ENCODE data around the gene MADCAM1.
"Not testable (repeated sequence)": the region's sequence is repeated elsewhere in the genome, so short reads cannot be mapped to it uniquely, and the experiment has no call there.

MADCAM1 gene

DNA sequence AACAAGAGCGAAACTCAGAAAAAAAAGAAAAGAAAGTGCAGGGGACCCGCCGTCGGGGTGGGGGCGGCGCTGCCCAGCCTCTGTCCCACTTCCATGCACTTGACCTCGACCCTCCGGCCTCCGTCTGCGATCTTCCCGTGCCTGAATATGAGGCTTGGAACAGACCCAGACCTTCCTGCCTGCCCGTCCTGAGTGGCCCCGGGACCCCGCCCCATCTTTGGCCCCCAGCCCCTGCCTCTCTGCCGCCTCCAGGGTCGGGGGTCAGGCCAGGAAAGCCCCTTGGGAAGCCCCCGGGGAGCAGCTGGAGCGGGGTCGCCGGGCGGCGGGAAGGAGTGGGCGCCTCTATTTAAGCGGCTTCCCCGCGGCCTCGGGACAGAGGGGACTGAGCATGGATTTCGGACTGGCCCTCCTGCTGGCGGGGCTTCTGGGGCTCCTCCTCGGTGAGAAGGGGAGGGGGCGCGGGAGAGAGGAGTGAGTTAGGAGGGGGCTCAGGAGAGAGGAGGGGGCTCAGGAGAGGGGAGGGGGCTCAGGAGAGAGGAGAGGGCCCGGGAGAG lies at the start of gene MADCAM1:
Gene MADCAM1 (plus strand): TSS at position 375 of the 554 bp plus-strand sequence. CDS start 14 bp downstream, at position 389.
- in situ Hi-C loops (cut with MboI; ENCODE audit: low sequenced_read_pairs) = no loop called here

DNA sequence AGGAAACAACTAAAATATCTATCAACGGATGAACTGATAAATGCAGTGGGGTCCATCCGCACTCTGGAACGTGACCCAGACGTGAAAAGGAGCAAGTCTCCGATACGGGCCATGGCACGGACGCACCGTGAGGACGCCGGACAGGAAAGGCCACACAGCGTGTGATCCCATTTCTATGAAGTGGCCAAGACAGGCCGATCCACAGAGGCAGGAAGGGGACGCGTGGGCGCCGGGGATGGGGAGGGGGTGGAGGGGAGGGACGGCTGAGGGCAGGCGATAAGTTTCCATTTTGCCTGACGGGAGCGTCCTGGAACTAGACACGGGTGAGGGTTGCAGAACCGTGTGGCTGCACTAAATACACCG lies 49.2 kb upstream of the MADCAM1 start:
- in situ Hi-C loops (cut with MboI; ENCODE audit: low sequenced_read_pairs) = no loop called here

DNA sequence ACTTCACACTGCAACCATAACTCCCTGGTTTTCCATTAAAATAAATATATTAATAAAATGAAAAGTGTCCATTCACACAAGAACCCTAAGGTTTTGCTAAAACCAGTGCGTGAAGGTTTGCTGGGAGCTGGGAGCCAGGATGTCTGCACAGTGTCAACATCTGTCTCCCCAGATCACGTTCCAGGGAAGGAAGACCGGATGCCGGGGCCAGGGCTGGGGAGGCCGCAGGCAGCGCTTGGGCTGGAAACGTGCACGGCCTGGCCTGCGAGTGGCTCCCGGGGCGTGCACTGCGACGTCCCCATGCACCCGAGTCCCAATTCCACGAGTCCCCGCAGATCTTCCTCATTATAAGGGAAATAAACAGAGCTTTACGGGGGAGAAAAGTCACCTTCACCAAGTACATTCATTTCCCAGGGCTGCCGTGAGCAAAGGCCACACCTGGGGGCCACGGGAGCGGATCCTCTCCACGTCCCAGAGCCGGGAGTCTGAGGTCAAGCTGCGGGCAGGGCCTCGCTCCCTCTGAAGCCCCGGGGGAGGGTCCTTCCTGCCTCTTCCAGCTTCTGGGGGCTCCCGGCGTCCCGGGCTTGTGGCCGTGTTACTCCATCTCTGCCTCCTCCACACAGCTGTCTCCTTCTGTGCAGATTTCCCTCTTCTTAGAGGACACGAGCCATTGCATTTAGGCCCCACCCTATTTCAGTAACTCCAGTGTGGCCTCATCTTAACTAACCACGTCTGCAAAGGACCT lies 48.3 kb upstream of the MADCAM1 start:
- in situ Hi-C loops (cut with MboI; ENCODE audit: low sequenced_read_pairs) = no loop called here

DNA sequence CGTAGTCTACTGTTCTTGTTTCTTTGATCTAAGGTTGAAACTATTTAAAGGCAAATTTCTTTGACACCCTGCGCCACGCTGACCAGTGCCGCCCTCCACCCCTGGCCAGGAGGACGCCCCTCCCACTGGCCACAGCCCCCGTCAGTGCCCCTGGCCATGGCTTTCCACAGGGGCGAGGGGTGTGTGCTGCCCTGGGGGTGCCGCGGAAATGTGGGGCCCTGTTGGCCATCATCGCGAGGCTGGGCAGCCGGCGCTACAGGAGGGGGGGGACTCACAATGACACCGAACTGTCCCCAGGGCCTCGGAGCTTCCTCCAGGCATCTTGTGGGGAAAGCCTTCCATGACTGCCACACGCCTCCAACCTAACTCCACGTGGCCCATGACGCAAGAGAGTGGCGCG lies 46.4 kb upstream of the MADCAM1 start:
- in situ Hi-C loops (cut with MboI; ENCODE audit: low sequenced_read_pairs) = no loop called here

DNA sequence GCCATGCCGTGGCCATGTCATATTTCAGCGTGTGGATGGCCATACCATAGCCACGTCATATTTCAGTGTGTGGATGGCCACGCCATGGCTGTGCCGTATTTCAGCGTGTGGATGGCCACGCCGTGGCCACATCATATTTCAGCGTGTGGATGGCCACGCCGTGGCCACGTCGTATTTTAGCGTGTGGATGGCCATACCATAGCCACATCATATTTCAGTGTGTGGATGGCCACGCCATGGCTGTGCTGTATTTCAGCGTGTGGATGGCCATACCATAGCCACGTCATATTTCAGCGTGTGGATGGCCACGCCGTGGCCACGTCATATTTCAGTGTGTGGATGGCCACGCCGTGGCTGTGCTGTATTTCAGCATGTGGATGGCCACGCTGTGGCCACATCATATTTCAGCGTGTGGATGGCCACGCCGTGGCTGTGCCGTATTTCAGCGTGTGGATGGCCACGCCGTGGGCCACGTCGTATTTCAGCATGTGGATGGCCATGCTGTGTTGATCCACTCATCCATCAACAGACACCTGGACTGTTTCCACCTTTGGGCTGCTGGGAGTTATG lies 45.3 kb upstream of the MADCAM1 start:
- in situ Hi-C loops (cut with MboI; ENCODE audit: low sequenced_read_pairs) = not testable (repeated sequence)

DNA sequence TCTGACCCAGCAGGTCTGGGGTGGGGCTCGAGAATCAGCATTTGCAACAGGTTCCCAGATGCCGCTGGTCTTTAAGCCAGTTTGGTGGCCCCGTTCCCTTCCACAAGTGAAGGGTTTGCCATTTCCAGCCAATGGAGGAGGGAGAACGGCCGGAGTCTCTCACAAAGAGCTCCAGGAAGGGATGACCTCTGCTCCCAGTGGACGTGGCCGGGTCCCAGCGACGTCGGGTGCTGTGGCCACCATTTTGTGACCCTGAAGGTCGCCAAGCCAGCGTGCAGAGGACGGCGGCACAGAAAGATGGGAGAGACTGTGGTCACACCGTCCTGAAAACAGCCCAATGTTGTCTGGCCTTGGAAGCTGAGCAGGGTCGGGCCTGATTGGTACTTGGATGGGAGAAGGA lies 43.5 kb upstream of the MADCAM1 start:
- in situ Hi-C loops (cut with MboI; ENCODE audit: low sequenced_read_pairs) = no loop called here

DNA sequence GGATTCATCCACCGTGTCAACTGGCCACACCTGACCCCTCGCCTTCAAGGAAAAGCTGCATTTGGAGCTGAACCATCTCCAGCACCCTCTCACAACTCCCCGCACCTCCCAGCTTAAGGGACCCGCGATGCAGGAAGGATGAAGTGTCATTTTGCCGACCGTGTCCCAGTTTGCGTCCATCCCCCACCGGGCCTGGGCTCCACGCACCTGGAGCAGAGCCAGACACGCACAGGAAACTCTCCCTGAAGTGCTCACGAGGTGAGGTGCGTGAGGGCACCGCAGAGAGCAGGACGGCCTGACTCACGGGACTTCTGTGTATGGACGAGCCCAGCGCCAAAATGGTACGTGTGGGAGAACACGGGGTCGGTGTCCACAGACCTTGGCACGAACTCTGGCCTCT lies 42.7 kb upstream of the MADCAM1 start:
- in situ Hi-C loops (cut with MboI; ENCODE audit: low sequenced_read_pairs) = no loop called here

DNA sequence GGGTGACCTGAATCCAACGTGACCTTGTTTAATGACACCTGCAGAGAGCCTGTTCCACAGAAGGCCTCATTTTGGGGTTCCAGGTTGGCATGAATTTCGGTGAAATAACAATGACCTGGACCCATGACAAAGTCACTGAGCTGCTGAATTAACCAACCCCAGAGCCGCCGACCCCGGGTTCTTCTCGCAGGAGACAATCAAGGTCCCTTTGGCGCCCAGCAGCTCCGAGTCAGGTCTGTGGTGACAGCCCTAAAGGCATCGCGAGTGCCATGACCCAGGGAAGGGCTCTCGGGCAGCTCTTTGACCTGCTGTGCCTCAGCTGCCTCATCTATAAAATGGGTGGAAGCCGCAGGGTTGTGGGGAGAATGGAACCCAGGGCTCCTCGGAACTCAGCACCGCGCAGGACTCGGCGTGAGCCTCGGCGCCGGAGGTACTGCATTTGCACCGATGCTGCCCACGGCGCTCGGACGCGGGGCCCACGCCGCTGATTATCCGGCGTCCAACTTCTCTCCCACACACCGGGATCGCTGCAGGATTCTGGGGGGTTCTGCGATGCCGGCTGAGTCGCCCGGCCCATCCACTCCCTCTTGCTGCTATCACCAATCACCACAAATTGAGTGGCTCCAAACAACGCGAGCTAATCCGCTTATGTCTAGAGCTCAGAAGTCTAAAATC lies 41.1 kb upstream of the MADCAM1 start:
- in situ Hi-C loops (cut with MboI; ENCODE audit: low sequenced_read_pairs) = no loop called here

DNA sequence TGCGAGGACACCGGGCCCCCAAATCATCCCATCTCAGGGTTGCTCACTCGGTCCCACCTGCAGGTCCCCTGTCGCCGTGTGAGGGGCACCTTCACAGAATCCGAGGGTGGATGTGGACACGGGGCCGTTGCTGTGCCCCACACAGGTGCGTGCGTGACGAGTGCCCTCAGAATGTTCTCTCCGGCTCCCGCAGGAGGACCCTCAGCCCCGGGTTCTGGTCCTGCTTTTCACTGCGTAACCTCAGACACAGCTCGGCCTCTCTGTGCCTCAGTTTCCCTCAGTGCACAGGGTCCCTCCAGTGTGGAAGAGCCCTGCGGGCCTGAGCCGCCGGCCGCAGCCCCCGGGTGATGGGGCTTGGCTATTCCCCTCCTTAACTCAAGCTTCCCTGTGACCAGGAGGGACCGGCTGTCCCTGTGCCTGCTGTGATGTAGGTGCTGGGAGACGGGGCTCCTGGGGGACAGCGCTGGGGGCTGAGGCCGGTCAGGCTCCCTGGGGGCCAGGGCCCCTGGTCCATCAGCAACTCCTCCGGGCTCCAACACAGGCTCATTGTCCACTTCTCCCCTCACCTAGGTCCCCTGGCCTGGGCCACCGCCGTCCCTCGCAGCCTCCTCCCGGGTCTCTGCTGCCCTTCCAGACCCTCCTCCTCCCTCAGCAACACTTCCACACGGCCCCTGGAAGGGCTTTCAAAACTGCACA lies 40.3 kb upstream of the MADCAM1 start:
- in situ Hi-C loops (cut with MboI; ENCODE audit: low sequenced_read_pairs) = no loop called here

DNA sequence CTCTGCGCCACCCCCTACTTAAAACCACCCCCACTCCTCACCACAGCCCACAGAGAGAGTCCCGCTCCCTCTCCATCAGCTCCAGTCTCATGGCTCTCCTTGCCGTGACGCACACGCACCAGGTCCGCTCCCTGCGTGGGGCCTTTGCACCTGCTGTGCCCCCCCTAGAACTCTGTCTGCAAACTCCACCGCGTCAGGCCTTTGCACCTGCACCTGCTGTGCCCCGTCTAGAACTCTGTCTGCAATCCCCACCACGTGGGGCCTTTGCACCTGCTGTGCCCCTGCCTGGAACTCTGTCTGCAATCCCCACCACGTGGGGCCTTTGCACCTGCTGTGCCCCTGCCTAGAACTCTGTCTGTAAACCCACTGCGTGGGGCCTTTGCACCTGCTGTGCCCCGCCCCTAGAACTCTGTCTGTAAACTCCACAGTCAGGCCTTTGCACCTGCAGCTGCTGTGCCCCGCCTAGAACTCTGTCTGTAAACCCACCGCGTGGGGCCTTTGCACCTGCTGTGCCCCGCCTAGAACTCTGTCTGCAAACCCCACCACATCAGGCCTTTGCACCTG lies 39.7 kb upstream of the MADCAM1 start:
- in situ Hi-C loops (cut with MboI; ENCODE audit: low sequenced_read_pairs) = no loop called here

DNA sequence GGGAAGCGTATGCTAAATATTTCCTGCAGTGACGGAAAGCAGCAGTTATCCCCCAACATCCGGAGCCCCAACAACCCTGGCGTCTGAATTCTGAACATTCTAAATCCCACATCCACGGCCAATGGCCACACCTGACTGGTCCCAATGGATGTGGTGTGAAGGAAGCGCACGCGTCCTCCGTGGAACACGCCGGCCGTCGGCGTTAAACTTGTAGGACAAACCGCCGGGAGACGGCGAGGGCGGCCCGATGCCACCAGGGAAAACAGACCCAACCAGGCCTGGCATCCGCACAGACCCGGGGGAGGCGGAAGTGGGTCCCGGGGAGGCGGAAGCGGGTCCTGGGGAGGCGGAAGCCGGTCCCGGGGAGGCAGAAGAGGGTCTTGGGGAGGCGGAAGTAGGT lies 38.6 kb upstream of the MADCAM1 start:
- in situ Hi-C loops (cut with MboI; ENCODE audit: low sequenced_read_pairs) = no loop called here

DNA sequence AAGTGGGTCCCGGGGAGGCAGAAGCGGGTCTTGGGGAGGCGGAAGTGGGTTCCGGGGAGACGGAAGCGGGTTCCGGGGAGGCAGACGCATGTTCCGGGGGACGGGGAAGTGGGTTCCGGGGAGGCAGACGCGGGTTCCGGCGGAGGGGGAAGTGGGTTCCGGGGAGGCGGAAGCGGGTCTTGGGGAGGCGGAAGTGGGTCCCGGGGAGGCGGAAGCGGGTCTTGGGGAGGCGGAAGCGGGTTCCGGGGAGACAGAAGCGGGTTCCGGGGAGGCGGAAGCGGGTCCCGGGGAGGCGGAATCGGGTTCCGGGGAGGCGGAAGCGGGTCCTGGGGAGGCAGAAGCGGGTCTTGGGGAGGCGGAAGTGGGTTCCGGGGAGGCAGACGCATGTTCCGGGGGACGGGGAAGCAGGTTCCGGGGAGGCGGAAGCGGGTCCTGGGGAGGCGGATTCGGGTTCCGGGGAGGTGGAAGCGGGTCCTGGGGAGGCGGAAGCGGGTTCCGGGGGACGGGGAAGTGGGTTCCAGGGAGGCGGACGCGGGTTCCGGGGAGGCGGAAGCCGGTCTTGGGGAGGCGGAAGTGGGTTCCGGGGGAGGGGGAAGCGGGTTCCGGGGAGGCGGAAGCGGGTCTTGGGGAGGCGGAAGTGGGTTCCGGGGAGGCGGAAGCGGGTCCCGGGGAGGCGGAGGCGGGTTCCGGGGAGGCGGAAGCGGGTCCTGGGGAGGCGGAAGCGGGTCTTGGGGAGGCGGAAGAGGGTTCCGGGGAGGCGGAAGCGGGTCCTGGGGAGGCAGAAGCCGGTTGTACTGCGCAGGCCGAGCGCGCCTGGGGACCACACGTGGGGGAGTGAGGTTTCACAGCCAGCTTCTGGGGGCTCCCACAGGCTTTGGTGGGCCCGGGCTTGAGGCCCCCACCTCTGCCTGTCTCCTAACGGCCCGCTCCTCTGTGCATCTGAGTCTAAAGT lies 37.9 kb upstream of the MADCAM1 start:
- in situ Hi-C loops (cut with MboI; ENCODE audit: low sequenced_read_pairs) = no loop called here

DNA sequence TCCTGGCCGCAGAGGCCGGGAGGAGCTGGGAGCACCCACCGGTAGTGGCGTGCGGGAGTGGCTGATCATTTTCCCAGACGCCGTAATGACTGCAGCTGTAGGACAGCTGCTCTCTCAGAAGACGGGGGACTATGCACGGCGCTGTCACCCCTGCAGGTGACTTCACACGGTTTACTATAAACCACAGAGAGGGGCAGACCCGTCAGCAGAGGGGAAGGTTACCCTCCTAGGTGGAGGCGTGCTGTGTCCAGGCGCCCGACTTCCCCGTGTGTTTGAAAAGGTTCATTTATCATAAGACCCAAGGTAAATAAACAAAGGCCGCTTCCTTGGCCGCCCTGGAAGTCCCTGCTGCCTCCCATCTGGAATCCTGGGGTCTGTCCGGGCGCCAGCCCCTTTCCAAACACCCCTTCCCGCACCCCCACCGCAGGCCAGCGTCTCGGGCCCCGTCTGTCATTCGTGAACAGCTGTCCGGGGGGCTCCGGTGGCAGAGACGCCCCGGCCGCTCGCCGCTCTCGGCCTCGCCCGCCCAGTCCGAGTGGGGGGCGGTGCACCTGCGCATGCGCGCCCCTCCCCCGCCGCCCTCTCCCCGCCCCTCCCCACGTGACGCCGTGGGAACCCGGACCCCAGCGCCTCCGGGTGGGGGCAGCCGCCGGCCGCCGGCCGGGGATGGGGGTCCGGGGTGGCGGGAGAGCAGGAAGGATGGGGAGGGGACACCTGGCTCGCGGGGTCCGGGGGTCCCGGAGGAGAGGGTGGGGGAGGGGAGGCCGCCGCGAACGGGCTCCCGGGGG lies 36.4 kb upstream of the MADCAM1 start:
- in situ Hi-C loops (cut with MboI; ENCODE audit: low sequenced_read_pairs) = no loop called here

DNA sequence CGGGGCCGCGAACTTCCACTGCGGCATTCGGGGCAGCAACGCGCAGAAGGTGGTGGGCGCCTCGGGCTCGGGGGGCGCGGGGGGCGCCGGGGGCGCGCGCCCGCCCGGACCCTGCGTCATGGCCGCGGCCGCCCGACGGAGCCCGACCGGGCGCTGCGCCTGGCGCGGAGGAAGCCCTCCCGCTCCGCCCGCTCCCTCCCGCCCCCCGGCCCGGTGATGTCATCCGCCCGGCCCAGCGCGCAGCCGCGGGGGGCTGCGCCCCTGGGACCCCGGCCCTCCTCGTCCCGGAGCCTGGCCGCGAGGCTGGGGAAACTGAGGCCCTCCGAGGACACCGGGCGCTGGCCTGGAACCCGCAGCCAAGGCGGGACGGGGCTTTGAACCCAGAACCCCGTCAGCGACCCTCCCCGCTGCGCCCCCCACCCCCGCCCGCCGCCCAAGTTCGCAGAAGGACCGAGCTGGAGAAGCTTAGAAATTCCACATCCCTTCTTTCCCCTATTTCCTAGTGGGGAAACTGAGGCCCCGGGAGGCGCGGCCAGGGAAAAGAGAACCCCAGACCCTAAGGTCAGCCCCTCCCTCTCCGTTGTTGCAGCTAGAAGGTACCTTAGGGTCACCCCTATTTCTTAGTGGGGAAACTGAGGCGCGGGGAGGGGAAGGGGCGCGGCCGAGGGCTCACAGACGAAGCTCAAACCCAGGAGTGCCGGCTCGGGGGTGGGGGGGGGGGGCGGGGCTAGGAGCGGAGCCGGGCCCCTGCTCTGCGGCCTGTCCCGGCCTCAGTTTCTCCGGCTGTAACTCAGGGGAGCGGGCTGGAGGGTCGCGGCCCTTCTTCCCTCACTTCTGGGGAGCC lies 35.2 kb upstream of the MADCAM1 start, which contains the start of gene SHC2:
Gene SHC2 (minus strand): TSS at position 157 of the 844 bp plus-strand sequence. CDS start 37 bp downstream, at position 120.
- in situ Hi-C loops (cut with MboI; ENCODE audit: low sequenced_read_pairs) = no loop called here

DNA sequence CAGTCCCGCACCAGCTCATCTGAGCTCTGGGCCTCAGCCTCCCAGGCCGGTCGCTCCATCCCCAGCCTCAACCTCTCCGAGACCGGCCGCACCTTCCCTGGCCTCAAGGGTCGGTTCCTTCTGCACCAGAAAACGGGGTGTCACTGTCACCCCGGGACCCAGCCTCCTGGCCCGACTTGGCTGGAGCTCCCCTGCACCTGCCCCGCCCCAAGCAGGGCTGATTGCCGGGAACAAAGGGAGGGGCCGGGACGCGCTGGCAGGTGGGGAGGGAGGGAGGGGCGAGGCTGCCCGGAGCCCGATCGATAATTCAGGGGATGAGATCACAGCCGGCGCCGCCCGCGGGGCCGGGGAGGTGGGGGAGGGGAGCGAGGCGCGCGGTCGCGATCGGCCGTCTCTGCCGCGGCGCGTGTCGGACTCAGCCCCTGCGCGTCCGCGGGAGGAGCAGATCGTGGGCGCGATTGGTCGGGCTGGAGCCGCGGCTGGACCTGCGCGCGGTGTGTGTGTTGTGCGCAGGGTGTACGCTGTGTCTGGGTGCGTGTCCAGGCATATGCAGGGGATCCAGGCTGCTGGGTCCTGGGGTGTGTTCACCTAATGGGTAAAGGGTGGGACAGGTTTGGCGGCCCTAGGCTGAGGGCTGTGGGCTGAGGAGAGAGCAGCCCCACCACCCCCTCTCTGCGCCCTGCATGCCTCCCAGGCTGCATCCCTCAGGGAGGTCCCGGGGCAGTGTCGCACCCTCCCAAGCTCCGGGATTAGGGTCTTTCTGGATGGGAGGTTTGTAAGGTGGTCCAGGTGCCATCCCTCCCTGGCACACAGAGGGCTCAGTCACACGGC lies 34.4 kb upstream of the MADCAM1 start:
- in situ Hi-C loops (cut with MboI; ENCODE audit: low sequenced_read_pairs) = no loop called here

DNA sequence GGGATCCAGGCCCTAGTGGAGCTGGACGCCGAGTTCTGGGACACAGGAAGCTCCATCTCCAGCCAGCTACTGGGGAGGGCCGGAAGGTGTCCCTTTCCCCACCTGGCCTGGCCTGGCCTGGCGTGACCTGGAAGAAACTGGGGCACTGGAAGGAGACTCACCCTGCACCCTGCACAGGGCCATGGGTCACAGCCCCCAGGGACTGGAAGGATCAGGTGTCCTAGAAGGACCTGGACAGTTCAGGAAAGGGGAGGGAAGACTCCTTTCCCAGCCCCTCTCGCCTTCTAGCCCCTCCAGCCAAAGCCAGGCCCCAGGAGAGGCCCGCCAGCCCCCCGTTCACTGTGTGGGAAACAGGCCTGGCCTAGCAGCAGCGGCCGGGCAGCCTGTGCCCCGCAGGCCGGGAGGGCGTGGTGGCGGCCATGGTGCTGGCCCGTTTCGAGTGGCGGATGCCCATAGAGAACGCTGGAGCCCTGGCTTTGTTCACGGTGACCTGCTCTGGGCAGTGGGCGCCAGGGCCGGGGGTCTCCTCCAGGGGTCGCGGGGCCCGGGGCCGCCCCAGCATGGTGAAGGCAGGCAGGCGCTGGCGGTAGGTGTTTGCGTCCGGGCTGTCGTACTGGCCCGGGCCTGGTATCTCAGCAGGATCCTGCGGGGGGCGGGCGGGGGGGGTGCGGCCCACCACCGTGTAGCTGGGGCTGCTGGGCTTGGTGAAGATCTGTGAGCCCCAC lies 32.6 kb upstream of the MADCAM1 start:
- in situ Hi-C loops (cut with MboI; ENCODE audit: low sequenced_read_pairs) = no loop called here

DNA sequence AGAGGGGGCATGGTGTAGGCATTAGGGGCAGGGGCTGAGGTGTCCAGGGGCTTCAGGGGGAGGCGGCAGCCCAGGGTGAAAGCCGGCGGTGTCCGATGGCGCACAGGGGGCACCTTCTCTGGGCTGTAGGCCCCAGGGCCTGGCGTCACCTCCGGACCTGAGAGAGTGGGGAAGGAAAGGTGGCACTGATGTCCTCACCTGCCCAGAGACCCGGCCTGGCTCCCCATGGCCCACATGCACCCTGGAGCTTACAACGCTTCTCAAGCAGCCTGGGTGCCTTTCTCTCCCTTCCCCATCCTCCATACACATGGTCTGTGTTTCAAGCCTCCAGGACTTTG lies 32.1 kb upstream of the MADCAM1 start:
- in situ Hi-C loops (cut with MboI; ENCODE audit: low sequenced_read_pairs) = no loop called here
